ENCODE data around the gene CNOT11.
"Not testable (repeated sequence)": the region's sequence is repeated elsewhere in the genome, so short reads cannot be mapped to it uniquely, and the experiment has no call there.

The CNOT11 gene

GRCh38 chr2:101311696-101312017 lies 59.0 kb downstream of the CNOT11 start:
- DNase-seq = no peak

- DNase-seq = not testable (repeated sequence)
Measured at GRCh38 chr2:101316568-101316967, 63.9 kb downstream of the CNOT11 start.

All from activated effector memory CD4-positive, alpha-beta T cell treated with Interleukin-2 at 50 U/mL for 16 hours (primary cell).